Activated CD4-positive, alpha-beta T cell treated with anti-CD3 and anti-CD28 coated beads, Interleukin-2, amount 50 U/mL, for 48 hours (primary cell): ENCODE data around the gene SPART.
"Not testable (repeated sequence)": the region's sequence is repeated elsewhere in the genome, so short reads cannot be mapped to it uniquely, and the experiment has no call there.

Source experiments
- DNase-seq, 2 experiments: peaks; one replicate each; pipeline ENCODE4 v3.0.0-alpha.2; 2020

Gene SPART

GRCh38 chr13:36354842-36355623 is 8.8 kb upstream of the SPART start:
- no peak for DNase-seq

GRCh38 chr13:36353001-36353400 is 6.8 kb upstream of the SPART start:
- no peak for DNase-seq

GRCh38 chr13:36352350-36352749 is 6.2 kb upstream of the SPART start:
- DNase-seq = no peak

GRCh38 chr13:36347531-36348210 is 1.5 kb upstream of the SPART start:
- no peak for DNase-seq

- DNase-seq = peak; percentile 37 to 45
These were observed 564 bp downstream of the SPART start for GRCh38 chr13:36345438-36346221.

- DNase-seq = no peak
These were observed 1.2 kb downstream of the SPART start for GRCh38 chr13:36344886-36345437.

- DNase-seq = no peak
These were observed 2.0 kb downstream of the SPART start for GRCh38 chr13:36344173-36344572.

GRCh38 chr13:36343766-36344165 is 2.4 kb downstream of the SPART start:
- no peak for DNase-seq

- no peak for DNase-seq
These were observed 3.5 kb downstream of the SPART start for GRCh38 chr13:36342715-36343114.

GRCh38 chr13:36341718-36342117 is 4.5 kb downstream of the SPART start:
- DNase-seq = no peak

- no peak for DNase-seq
These were observed 6.5 kb downstream of the SPART start for GRCh38 chr13:36339600-36340155.

GRCh38 chr13:36337938-36338641 is 8.1 kb downstream of the SPART start:
- no peak for DNase-seq

GRCh38 chr13:36332986-36333385 is 13.2 kb downstream of the SPART start:
- DNase-seq = no peak

- not testable (repeated sequence) for DNase-seq
These were observed 13.9 kb downstream of the SPART start for GRCh38 chr13:36332255-36332654.

GRCh38 chr13:36331280-36331679 is 14.9 kb downstream of the SPART start:
- no peak for DNase-seq

GRCh38 chr13:36329361-36329760 is 16.8 kb downstream of the SPART start:
- DNase-seq = no peak

GRCh38 chr13:36328821-36329220 is 17.4 kb downstream of the SPART start:
- DNase-seq = no peak

GRCh38 chr13:36325912-36326311 is 20.3 kb downstream of the SPART start:
- DNase-seq = no peak

GRCh38 chr13:36324881-36325280 is 21.3 kb downstream of the SPART start:
- not testable (repeated sequence) for DNase-seq

GRCh38 chr13:36323951-36324566 is 22.1 kb downstream of the SPART start:
- no peak for DNase-seq

GRCh38 chr13:36323408-36323807 is 22.8 kb downstream of the SPART start:
- no peak for DNase-seq

- not testable (repeated sequence) for DNase-seq
These were observed 26.4 kb downstream of the SPART start for GRCh38 chr13:36319793-36320192.
